ENCODE data around the gene RHAG.
"Not testable (repeated sequence)": the region's sequence is repeated elsewhere in the genome, so short reads cannot be mapped to it uniquely, and the experiment has no call there.

Gene RHAG

DNA sequence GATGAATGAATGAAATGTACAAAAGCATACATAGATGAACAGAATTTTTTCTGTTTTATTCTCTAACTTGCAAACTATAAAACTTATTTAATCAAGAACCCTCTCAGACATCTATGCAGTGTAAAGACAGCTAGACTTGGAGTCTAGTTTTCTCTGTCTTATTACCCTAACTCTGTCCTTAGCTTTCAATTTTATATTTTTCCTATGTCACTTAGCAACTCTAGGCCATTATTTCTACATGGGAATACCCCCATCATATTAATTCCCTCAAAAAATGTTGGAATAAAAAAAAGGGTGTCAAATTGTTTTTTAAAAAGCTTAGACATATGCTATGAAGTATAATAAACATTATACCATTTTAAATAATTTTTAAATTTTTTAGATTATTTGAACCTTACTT, 1.2 kb downstream of the RHAG start:
- DNase-seq: no peak

DNA sequence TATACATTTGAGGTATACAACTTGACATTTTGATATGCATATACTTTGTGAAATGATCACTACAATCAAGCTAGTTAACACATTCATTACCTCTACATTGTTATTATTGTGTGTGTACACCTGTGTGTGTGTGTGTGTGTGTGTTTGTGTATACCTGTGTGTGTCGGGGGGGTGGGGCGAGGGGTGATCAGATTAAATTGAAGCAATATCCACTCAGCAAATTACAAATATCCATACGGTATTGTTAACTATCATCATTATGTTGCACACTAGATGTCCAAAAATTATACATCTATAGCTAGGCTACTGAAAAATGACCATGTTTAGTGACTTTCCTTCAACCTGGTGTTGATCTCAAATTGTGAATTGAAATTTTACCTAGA, 1.8 kb downstream of the RHAG start:
- DNase-seq: no peak

DNA sequence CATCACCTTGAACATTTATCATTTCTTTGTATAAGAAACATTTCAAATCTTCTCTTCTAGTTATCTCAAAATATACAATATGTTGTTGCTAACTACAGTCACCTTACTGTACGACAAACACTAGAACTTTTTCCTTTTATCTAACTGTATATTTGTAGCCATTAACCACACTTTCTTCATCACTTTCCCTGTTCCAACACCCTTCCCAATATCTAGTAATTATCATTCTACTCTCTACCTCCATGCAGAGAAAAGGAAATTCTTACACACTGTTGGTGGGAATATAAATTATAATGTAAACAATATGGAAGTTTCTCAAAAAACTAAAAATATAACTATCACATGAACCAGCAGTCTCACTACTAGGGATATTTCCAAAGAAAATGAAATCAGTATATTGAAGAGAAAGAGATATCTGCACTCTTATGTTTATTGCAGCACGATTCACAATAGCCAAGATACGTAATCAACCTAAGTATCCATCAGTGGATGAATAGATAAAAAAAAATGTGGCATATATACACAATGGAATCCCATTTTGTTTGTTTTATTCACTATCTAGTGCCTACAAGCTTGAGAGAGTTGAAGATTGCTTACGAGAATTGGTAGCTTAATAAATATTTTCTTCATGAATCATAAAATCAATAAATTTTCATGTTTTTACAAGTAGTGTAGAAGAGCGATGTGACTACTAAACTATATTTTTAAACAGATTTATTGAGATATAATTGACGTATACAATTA, 2.4 kb downstream of the RHAG start:
- DNase-seq: no peak

DNA sequence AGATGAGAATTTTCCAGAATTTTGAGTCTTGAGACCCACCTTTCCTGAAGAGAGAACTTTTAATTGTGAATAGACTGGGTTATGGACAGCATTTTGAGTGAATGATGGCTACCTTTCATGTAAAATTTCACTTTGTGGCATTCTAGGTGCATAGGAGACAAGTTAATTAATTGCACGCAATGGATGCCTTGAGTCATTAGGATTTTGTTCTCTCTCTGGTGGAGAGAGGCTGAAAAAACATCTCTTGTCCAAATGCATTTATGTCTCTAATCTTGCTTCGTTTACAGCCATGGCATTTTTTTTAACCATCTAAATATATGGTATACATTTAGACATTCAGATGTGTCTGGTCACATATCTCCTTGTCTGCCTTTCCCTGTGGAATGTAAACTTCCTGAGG, 3.1 kb downstream of the RHAG start:
- no peak for DNase-seq

DNA sequence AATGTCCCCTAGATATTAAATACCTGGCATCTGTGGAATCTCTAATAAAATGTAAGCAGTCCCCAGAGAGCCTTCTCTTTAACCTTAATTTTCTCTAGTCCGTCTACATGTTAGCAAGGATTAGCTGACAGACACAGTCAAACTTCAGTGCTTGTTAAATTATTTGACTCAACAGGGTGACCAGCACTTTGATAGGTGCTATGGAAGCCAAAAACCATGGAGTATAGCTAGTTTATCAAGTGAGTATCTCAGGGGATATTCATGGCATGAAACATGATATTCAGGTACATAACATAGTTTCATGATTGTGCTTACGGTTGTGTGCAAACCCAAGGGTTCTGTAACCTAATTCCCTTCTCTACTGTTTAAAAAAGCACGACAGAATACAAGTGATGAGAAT, 3.9 kb downstream of the RHAG start:
- no peak for DNase-seq

DNA sequence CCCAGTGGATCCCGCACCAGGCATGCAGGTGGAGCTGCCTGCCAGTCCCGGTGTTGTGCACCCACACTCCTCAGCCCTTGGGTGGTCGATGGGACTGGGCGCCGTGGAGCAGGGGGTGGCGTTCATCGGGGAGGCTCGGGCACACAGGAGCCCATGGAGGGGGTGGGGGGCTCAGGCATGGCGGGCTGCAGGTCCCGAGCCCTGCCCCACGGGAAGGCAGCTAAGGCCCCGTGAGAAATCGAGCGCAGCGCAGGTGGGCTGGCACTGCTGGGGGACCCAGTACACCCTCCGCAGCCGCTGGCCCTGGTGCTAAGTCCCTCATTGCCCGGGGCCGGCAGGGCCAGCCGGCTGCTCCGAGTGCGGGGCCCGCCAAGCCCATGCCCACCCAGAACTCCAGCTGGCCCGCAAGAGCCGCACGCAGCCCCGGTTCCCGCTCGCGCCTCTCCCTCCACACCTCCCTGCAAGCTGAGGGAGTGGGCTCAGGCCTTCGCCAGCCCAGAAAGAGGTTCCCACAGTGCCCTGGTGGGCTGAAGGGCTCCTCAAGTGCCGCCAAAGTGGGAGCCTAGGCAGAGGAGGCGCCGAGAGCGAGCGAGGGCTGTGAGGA, 7.1 kb downstream of the RHAG start:
- not testable (repeated sequence) for DNase-seq

DNA sequence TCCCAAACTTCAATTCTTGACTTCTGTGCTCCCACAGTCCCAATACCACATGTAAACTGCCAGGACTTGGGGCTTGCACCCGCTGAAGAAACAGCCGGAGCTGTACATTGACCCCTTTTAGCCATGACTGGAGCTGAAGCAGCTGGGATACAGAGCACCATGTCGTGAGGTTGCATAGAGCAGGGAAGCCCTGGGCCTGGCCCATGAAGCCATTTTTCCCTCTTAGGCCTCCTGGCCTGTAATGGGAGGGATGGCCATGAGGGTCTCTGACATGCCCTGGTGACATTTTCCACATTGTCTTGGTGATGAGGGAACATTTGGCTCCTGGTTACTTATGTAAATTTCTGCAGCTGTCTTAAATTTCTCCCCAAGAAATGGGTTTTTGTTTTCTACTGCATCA, 9.8 kb downstream of the RHAG start:
- DNase-seq: no peak

DNA sequence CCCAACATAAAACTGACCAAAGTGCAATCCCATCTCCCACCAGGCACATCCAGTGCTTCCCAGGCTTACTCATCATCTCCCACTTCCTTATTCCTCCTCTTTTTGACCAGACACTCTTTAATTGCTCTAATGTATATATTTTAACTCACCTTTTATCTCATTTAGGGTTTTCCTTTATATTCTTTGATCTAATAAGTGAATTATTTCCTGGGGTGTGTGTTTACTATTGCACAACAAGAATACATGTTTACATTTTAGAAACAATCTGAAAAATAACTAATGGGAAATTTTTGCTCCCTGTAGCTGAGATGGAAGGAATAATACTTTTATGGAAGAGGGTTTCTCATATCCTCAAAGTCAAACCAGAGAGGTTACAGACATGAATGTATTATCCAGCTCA, 18.4 kb downstream of the RHAG start:
- no peak for DNase-seq

DNA sequence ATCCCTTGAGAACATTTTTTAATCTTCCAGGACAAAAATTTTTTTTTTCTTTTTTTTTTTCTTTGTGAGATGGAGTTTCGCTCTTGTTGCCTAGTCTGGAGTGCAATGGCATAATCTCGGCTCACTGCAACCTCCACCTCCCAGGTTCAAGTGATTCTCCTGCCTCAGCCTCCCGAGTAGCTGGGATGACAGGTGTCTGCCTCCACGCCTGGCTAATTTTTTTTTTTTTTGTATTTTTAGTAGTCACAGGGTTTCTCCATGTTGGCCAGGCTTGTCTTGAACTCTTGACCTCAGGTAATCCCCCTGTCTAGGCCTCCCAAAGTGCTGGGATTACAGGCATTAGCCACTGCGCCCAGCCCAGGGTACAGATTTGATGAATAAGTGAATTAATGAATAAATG, 22.5 kb downstream of the RHAG start:
- not testable (repeated sequence) for DNase-seq

DNA sequence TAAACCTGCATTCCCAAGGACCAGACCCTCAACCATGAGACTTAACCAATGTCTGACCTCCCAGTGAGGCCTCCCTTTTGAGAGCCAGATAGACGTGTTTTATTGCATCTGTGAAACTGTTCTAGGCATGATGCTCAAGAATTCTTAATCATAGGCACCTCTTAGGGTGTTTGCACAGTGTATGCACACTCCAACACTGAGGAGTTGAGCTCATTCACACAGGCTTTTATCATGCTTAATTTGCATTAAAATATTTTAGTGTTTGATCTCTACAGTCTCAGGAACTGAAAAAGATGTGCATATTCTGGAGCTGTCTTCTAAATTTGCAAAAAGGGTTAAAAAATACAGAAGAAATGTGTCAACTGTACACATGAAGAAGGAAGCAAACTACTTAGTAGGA, 27.4 kb downstream of the RHAG start:
- DNase-seq: no peak

DNA sequence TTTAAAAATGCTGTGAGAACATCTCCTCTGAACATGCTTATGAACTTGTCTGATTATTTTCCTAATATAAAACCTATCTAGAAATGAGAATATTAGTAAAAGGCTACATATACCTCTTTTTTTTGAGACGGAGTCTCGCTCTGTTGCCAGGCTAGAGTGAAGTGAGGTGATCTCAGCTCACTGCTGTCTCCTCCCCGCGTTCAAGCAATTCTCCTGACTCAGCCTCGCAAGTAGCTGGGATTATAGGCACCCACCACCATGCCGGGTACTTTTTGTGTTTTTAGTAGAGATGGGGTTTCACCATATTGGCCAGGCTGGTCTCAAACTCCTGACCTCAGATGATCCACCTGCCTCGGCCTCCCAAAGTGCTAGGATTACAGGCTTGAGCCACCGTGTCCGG, 28.4 kb downstream of the RHAG start:
- DNase-seq: not testable (repeated sequence)

DNA sequence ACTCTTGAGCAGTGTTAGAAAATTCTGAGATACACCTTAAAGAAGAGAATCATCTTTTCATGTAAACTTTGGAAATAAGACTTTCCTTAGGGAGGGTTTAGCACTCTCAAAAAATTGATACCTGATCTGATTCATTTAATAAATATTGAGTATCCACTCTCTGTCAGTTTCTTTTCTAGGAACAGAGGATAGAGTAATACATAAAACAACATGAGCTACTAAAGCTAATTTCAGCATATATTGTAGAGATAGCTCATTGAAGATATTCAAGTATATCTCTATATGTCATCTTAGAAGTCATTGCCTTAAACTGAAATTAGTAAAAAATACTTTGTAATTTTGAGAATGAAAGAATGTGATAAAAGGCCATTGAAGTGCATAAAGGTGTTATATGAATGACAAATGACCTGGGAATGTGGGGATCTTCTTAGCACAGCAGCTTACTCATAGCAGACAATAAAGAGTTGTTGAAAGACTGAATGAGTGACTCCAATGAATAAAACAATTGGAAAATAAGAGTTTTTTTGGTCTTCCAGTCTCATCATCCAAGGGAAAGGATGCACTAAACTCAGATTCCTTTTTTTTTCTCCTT, 29.2 kb downstream of the RHAG start:
- no peak for DNase-seq

DNA sequence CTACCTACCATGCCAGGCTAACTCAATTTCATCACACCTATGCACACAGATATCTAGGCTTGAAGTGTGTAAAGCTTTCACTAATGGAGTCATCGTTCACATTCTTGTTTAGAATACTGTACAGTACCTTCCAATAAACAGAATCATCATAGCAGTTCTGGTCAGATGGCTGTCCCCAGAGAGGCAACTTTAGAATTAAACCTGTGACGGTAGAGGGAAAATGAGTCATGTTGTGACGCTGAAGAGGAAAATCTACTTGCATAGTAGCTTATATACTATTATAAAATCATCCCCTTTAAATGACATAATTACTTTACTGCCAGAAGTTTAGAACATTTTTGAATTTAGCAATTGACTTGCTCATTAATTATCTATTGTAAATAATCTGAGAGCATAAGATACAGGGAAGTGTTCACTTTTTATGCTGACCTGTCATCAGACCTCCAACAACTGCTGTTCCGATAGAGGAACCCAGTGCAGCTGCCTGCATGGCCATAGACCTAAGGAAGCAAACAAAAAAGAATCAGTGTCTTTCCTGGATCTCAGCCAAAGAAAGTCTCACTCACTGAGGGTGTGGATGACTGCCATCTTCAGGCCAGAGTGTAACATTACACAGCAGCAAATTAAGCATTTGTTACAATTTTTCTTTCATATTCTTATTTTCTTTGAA, 29.8 kb downstream of the RHAG start:
- DNase-seq: peak; percentile 23

DNA sequence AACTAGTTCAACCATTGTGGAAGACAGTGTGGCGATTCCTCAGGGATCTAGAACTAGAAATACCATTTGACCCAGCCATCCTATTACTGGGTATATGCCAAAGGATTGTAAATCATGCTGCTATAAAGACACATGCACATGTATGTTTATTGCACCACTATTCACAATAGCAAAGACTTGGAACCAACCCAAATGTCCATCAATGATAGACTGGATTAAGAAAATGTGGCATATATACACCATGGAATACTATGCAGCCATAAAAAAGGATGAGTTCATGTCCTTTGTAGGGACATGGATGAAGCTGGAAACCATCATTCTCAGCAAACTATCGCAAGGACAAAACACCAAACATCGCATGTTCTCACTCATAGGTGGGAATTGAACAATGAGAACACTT, 32.6 kb downstream of the RHAG start:
- not testable (repeated sequence) for DNase-seq

DNA sequence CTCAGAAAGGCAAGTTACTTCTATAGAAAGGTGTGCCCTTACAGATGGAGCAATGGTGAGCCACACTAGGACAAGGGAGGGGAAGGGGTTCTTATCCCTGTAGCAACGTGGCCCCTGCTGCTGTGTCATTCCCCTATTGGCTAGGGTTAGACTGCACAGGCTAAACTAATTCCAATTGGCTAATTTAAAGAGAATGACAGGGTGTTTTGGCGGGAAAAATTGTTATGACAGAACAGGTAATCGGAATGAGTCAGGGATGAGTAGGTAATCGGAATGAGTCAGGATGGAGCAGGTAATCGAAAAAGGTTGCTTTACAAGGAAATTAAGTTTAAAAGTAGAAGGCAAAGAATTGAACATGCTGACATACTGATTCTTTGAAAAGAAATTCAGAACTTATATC, 49.4 kb downstream of the RHAG start:
- DNase-seq: not testable (repeated sequence)

DNA sequence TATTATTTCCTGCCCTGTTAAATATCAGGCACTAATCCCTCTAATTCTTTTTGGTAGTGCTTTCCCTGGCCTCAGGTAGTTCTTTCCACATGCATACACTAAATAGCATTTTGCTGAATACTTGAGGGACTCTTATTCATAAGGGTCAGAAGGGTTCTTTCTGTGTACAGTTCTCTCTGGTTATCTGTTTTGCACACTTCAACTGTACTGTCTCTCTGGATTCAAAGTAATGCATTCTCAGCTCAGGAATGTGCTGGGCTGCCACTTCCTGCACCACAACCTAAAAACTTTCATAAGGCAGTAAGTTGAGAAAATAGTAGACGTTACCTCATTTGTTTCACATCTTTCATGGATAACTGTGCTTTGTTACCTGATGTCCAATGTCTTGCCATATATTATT, 54.1 kb downstream of the RHAG start:
- DNase-seq: no peak

DNA sequence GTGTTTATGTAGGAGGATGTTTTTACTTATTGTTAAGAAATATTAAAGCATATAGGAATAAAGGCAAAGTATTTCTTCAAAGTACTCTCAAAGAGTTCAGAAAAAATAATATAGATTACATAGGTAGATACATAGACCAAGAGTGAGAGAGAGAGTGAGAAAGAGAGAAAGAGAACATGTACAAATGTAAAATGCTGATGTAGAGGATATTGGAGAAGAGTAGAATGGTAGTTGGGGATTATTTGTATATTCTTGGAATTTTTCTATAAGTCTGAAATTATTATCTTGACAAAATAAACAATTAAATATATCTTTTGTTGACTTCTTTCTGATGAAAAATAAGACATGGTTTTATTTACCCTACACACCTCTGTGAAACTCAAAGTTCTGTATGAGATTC, 57.0 kb downstream of the RHAG start:
- no peak for DNase-seq

DNA sequence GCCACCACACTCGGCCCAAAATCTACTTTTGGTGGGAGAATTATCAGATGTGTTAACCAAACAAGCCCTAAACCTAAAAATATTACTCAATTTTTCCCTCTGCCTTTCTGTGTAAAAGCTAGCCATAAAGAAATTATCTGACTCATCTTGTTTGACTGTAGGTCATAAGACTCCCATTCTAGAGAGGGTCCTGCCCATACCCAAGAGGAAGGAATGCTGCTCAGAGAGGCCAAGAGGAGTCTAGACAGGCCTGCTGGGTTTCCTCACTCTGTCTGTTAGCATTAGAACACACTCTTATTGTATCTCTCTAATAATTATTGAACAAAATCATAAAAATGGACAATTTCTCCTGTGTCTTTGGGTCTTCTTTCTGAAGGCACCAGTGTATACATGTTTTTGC, 60.0 kb downstream of the RHAG start:
- DNase-seq: no peak

DNA sequence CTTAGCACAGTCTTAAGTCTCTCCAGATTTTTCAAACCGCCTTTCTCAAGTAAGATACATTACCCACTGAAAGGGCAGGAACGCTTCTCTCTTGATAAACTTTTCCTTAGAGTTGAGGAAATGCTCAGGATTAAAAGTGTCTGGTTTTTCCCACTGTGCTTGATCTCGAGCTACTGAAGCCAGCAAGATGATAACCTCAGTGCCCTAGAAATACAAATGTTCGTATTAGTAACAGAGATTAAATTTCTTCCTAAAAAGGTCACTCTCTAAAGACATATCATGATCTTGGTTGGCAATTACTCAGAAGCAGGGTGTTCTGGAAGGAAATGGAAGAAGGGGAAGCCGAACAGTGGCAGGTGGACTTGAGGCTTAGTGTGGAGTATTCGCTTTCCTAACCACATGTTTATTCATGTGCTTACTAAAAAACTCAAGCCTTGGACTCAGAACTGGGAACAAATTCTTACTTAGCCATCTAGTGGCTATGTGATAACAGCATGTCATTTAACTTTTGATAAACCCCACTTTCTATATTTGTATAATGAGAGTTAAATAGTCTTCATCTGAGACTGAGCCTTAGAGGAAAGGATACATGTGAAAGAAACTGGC, 66.1 kb downstream of the RHAG start:
- DNase-seq: no peak

DNA sequence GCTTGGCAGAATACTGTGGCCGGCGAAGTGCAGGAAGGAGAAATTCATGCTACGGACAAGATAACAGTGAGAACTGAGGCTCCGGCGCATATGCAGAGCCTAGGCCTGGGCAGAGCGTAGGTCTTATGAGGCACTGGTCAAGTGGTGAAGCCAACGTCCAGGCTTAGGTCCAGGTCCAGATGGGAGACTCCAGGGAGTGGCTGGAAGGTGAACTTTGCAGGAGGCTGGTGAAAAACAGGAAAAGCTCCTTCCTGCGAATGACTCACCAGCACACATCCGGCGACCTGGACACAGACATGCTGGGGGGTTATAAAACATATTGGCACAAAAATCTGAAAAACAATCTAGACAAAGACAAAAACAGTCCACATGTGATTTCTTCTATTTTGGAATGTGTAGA, 70.8 kb downstream of the RHAG start:
- no peak for DNase-seq

DNA sequence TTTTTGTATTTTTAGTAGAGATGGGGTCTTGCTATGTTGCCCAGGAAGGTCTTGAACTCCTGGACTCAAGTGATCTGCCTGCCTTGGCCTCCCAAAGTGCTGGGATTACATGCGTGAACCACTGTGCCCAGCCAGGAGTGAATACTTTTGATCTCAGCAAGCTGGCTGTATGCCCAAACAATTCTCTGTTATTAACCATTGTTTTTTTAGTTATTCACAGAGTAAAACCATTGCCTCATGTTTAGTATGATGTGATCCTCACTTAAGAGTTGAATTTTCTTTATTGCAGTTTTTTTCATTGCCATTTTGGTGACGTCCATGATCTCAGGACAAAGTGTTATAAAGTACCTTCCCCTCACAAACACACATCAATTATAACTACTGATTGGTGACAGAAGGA, 71.4 kb downstream of the RHAG start:
- no peak for DNase-seq

DNA sequence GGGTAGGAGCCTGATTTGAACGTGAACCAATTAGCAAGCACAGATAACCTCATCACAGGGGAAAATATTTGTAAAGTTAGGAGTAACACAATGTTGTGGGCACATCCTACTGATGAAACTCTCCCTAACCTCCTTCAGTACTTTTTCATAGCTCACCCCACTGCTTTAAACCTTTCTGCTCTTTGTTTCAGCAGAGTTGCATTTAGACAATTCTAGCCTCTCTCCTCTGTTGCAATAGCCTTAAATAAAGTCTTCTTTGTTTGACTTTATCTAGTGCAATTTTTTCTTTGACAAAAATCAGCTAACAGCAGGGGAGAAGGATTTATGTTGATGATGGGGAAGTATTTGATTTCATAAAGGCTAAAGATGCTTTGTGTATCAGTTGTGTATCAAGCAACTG, 72.1 kb downstream of the RHAG start:
- DNase-seq: no peak

DNA sequence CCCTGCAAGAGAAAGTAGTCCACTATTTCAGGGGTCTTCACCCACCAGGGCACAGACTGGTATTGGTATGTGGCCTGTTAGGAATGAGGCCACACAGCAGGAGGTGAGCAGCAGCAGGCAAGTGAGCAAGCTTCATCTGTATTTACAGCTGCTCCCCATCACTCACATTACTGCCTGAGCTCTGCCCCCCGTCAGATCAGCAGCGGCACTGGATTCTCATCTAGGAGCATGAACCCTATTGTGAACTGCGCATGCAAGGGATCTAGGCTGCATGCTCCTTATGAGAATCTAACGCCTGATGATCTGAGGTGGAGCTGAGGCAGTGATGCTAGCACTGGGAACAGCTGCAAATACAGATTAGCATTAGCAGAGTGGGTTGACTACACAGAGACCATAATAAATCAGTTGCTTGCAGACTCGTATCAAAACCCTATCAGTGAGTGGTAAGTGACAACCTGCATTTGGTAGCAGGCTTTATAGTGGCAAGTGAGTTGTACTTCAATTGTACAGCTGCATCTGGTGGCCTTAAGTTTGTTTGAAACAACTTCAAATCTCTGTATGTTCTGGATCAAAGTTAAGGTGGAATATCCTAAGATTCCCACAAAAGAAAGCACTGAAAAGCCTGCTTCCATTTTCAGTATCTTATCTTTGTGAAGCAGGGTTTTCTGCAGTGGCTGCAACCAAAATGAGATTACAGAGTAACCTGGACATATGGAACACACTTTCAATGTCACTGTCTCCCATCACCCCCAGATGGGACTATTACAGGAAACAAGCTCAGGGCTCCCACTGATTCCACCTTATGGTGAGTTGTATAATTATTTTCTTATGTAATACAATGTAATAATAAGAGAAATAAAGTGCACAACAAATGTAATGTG, 73.4 kb downstream of the RHAG start:
- DNase-seq: no peak
